ENCODE measurements around the gene DUSP3.

DUSP3 gene

DNA sequence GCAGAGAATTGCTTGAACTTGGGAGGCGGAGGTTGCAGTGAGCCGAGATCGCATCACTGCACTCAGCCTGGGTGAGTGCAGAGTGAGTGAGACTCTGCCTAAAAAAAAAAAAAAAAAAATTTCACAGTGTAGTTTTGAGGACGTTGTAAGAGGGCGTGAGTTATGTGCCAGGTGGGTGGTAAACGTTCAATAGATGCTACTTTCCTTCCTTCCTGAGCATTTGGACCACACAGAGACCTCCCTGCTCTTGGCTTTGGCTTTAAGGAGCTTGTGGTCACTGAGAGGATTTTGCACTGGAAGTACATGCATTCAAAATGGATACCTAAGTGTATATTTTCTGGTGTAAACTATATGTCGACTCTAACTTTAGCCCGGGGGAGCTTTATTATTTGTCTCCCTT is 50.7 kb downstream of the DUSP3 start:
- no peak for DNase-seq

DNA sequence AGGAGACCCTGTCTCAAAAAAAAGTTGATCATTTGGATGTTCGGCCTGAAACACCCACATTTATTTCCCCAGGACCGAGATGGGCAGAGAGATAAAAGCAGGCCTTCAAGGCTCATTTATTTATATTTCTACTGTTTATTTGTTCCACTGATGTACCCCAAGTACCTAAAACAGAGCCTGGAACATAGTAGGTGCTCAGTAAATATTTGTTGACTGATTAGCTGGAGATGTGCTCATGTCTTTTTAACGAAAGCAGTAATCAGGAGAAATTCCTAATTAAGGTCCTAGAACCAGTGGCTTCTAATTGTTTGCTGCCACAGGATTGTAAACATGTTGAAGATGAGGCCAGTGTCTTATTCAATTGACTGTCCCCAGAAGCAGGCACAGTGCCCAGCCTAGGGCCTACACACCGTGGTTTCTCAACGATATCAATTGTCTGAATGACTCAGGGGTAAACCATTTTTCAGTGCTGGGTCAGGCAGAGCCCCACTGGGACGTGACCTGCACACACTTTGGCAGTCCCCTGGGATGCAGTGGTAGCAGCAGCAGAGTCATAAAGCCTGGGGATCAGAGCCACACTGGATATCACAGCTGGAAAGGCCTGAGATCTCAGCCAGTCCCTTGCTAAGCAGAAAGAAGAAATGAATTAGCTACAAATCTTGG is 54.9 kb downstream of the DUSP3 start:
- DNase-seq, result no peak

DNA sequence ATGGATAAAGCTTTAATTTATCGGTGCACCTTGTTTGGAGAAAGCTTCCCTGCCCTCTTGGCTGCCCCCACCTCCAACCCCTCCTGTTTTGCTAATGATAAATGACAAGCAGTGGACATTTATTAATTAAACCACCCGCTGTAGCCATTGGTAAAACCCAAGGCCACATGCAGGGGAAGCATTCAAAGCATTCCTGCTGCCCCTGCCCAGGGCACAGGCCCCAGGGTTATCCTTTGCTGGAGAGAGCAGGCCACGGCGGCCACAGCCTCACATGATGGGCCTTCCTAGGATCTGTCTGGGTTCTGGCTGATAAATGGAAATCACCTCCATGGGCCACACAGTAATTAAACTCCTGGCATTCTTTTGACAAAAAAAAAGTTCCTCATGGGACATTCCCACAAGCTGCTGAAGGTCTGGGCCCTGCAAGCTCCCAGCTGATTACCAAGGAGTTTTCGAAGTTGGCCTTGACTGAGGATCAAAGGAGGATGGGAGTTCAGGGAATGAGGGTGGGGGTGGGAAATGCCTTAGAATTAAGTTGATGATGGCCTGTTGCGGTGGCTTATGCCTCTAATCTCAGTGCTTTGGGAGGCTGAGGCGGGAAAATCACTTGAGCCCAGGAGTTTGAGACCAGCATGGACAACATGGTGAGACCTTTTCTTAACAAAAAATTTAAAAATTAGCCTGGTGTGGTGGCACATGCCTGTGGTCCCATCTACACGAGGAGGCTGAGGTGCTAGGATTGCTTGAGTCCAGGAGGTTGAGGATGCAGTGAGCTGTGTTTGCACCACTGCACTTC is 55.7 kb downstream of the DUSP3 start:
- no peak for DNase-seq

DNA sequence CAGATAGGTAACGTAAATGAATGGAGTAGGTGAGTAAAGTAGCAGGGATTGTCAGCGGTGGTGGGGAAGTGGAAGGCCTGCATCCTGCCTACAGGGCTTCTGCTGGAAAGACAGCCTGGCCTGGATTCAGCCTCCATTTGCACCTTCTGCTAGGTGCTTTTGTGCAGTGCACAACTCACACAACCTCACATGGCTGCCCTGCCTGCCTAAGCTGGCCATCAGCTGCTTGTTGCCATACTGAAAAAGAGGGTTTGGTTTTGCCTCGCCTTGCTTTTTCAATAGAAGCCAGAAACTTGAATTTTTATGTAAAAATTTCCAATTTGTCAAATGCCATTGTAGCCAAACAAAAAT is 56.5 kb downstream of the DUSP3 start:
- no peak for DNase-seq

DNA sequence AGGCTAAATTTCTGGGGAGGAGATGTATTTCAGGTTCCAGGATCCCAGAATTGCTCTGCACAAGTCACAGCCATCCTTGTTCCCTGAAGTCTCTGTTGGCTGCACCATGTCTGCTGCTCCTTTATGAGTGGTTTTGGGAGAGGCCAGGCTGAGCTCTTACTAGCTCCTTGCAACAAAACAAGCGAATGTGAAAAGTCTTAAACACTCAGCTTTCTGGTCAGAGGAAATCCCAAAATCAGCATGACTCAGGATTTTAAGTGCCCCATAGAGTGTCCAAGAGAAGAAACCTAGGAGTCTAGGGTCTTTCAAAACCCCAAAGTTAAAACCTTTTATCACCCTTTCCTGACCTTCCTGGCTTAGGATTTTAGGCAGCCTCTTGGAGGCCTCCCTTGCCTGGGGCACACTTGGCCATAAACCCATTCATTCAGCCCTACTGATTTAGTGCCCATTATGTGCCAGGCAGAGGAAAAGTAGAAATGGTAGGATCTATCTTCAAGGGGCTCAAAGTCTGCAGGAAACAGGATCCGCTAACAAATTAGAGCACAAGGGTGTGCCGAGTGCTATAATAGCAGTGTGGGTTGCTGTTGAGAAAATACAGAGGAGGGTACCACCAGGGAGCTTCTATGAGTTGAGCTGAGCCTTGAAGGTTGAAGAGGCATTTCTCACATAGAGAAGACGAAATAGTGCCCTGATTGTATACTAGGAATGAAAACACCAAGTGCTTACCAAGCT is 57.1 kb downstream of the DUSP3 start:
- DNase-seq, result no peak

DNA sequence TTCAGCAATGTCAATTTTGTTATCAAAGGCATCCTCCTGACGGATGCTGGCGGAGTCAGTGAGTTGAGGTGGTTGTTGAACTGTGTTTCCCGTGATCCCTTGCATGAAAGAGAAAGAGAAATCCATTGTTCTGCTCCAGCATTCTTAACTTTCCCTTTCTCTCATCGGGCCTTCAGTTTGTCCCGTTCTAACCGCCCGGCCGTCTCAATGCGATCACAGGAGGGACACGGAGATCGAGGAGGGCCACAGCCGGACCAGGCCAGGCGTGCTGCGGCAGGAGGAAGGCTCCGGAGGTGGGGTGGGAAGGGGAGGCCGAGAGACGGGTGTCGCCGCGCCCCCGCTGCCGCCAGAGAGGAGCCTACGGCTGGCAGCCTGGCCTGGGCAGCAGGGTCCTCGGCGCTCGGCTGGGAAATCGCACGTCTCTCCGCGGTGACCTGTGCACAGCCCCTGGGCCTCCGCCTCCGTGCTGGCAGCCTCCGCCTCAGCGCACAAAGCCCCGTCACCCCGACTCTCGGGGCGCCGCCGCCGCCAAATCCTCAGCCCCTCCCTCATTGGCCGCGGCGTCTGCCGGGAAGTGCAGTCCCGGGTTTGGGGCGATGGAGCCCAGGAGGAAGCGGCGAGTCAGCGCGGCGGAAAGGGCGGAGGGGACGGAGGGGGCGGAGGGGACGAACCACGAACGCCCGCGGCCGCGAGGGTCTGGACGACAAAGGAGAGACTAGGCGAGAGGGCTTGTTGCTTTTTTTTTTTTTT is 58.3 kb downstream of the DUSP3 start:
- peak in 13 of 14 donors; percentile 45 to 87 (median 70) for DNase-seq

DNA sequence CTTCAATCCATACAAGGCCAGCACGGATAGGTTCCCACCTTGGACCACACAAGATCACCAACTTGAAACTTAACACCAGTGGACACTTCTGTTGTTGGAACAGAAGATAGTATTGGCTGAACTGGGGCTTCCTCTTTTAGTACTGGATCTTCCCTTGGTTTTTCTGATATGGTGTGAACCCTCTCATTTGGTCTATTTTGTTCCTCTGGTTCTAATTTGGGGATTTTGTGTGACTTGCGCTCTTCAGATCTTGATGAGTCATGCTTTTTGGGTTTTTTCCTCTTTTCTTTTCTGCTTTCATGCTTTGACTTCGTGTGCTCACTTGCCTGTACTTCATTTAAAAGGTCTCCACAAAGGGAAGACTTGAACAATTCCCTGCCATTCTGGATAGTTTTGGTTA is 59.2 kb downstream of the DUSP3 start:
- no peak for DNase-seq

DNA sequence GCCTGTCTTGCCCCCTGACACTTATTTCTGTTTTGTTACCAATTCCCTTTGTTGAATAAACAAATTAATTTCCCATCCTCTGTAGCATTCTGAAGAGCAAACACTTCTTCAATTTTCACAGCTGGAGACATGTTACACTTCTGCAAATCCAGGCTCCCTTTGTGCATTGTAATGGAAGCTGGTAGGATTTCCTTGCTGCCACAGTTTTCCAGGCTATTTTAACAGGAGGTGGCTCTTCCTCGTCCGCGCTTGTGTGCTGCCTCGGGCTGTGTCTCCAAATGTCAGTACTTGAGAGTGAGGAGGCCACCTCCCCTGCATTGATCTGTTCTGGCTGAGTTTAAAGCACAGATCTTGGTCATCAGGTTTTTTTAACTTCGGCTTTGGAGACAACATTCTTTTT is 60.2 kb downstream of the DUSP3 start:
- no peak for DNase-seq

DNA sequence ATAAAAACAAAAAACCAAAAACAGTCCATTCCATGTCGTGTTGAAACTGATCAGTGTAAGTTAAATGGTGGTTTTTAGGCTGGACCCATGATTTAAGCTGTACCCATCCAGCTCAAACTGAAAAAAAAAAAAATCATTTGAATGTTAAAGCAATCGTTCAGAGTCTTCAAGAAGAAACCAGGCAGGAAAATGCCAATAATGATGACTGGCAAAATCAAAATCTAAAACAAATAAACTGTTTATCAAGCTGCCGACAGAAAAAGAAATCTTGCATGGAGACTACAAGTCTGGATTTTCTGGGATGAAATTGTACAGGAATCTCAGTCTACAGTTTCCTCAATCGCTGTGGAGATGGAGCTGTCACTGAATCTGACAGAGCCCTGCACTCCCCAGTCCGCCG is 60.9 kb downstream of the DUSP3 start:
- no peak for DNase-seq
